Loucy (cell line): ENCODE data around the gene ZMIZ2.

Experiments used
- H2AFZ ChIP-seq: fragments of 200-600 bp; sonication (generic); 2 replicates; pipeline ENCODE4 v1.6.0; 2016; ENCODE audit warnings: antibody characterized with exemption, mild to moderate bottlenecking, low read length, moderate library complexity
- H3F3A ChIP-seq: fragments of 200-600 bp; 2 replicates; pipeline ENCODE4 v1.6.0; 2016; ENCODE audit warnings: antibody characterized with exemption, low read depth, mild to moderate bottlenecking
- H3K27me3 ChIP-seq: fragments of 200-600 bp; sonication (generic); 2 replicates; pipeline ENCODE4 v1.6.1; 2014; ENCODE audit warnings: low read length, mild to moderate bottlenecking; ENCODE audit not compliant: insufficient read depth, poor library complexity, severe bottlenecking
- H3K36me3 ChIP-seq: fragments of 200-600 bp; sonication (generic); 2 replicates; pipeline ENCODE4 v1.6.1; 2016; ENCODE audit warnings: low read length; ENCODE audit not compliant: insufficient read depth
- H3K4me1 ChIP-seq: fragments of 200-600 bp; sonication (generic); 2 replicates; pipeline ENCODE4 v1.5.1; 2014; ENCODE audit warnings: low read length, mild to moderate bottlenecking; ENCODE audit not compliant: insufficient read depth, poor library complexity, severe bottlenecking
- H3K4me2 ChIP-seq: fragments of 200-600 bp; sonication (generic); 2 replicates; pipeline ENCODE4 v1.6.0; 2014; ENCODE audit warnings: antibody characterized with exemption, low read length, low read depth, mild to moderate bottlenecking; ENCODE audit not compliant: poor library complexity, severe bottlenecking
- H3K4me3 ChIP-seq: fragments of 200-600 bp; sonication (generic); 2 replicates; pipeline ENCODE4 v1.5.1; 2014; ENCODE audit warnings: low read length, mild to moderate bottlenecking, mixed read lengths; ENCODE audit not compliant: poor library complexity, severe bottlenecking
- H3K79me2 ChIP-seq: fragments of 200-600 bp; sonication (generic); 2 replicates; pipeline ENCODE4 v1.6.1; 2014; ENCODE audit warnings: low read length; ENCODE audit not compliant: insufficient read depth
- H3K9ac ChIP-seq: fragments of 200-600 bp; sonication (generic); 2 replicates; pipeline ENCODE4 v1.6.0; 2014; ENCODE audit warnings: mild to moderate bottlenecking, low read depth, low read length, moderate library complexity; ENCODE audit not compliant: poor library complexity, severe bottlenecking
- H3K9me2 ChIP-seq: fragments of 200-600 bp; sonication (generic); replicated peaks from 2 replicates; pipeline ENCODE4 v1.6.1; 2016; ENCODE audit warnings: low read depth, low read length, mixed read lengths
- H3K9me3 ChIP-seq: fragments of 200-600 bp; sonication (generic); 2 replicates; pipeline ENCODE4 v1.6.1; 2014; ENCODE audit warnings: mild to moderate bottlenecking, antibody characterized with exemption, low read length, low read depth; ENCODE audit not compliant: insufficient read depth
- H4K20me1 ChIP-seq: fragments of 200-600 bp; sonication (generic); 2 replicates; pipeline ENCODE4 v1.6.0; 2014; ENCODE audit warnings: antibody characterized with exemption, low read length, mild to moderate bottlenecking; ENCODE audit not compliant: insufficient read depth, poor library complexity, severe bottlenecking
- EZH2phosphoT487 ChIP-seq: fragments of 200-600 bp; IDR thresholded peaks from 2 replicates; pipeline ENCODE4 v1.6.1; 2018; ENCODE audit warnings: antibody characterized with exemption, mild to moderate bottlenecking, moderate library complexity, borderline replicate concordance
- TF ChIP-seq, protein P1 (sequence below): fragments of 200-600 bp; sonication (generic); conservative IDR thresholded peaks from 2 replicates; pipeline ENCODE4 v1.5.1; 2014; ENCODE audit warnings: mild to moderate bottlenecking, antibody characterized with exemption, low read length

ZMIZ2 gene

GRCh38 chr7:44793919-44794318 lies 45.3 kb downstream of the ZMIZ2 start:
- peaks cover 20% of the 10 kb centered on the region for H4K20me1 ChIP-seq
- no peak overlapping the region for H2AFZ ChIP-seq
- no peak overlapping the region for H3K4me3 ChIP-seq
- peaks cover 13% of the 10 kb centered on the region for H3K36me3 ChIP-seq
- no peak for TF ChIP-seq EZH2phosphoT487
- TF ChIP-seq, protein P1, sequence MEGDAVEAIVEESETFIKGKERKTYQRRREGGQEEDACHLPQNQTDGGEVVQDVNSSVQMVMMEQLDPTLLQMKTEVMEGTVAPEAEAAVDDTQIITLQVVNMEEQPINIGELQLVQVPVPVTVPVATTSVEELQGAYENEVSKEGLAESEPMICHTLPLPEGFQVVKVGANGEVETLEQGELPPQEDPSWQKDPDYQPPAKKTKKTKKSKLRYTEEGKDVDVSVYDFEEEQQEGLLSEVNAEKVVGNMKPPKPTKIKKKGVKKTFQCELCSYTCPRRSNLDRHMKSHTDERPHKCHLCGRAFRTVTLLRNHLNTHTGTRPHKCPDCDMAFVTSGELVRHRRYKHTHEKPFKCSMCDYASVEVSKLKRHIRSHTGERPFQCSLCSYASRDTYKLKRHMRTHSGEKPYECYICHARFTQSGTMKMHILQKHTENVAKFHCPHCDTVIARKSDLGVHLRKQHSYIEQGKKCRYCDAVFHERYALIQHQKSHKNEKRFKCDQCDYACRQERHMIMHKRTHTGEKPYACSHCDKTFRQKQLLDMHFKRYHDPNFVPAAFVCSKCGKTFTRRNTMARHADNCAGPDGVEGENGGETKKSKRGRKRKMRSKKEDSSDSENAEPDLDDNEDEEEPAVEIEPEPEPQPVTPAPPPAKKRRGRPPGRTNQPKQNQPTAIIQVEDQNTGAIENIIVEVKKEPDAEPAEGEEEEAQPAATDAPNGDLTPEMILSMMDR: no peak
- H3F3A ChIP-seq: no peaks in the 10 kb centered on the region
- H3K27me3 ChIP-seq: no peaks in the 10 kb centered on the region
- H3K9me3 ChIP-seq: no peaks in the 10 kb centered on the region
- no peak overlapping the region for H3K9ac ChIP-seq
- H3K4me2 ChIP-seq: no peak overlapping the region
- no peaks in the 10 kb centered on the region for H3K9me2 ChIP-seq
- peaks cover 35% of the 10 kb centered on the region for H3K79me2 ChIP-seq
- peaks cover 16% of the 10 kb centered on the region for H3K4me1 ChIP-seq

GRCh38 chr7:44794331-44794730 lies 45.7 kb downstream of the ZMIZ2 start:
- no peaks in the 10 kb centered on the region for H3F3A ChIP-seq
- H4K20me1 ChIP-seq: peaks cover 24% of the 10 kb centered on the region
- peaks cover 17% of the 10 kb centered on the region for H3K36me3 ChIP-seq
- no peak overlapping the region for H3K4me3 ChIP-seq
- H3K9ac ChIP-seq: peak overlapping the region; percentile 35
- no peaks in the 10 kb centered on the region for H3K27me3 ChIP-seq
- TF ChIP-seq, protein P1: no peak
- TF ChIP-seq EZH2phosphoT487: no peak
- peaks cover 21% of the 10 kb centered on the region for H3K4me1 ChIP-seq
- no peak overlapping the region for H2AFZ ChIP-seq
- H3K79me2 ChIP-seq: peaks cover 39% of the 10 kb centered on the region
- no peak overlapping the region for H3K4me2 ChIP-seq
- no peaks in the 10 kb centered on the region for H3K9me3 ChIP-seq
- no peaks in the 10 kb centered on the region for H3K9me2 ChIP-seq

- Histone ChIP-seq H4K20me1 (peaks cover 40% of the 10 kb centered on the region), H3K4me2 (peak overlapping the region; percentile 69), H3K9ac (peak overlapping the region; percentile 99), H3K36me3 (peaks cover 34% of the 10 kb centered on the region), H3K79me2 (peaks cover 57% of the 10 kb centered on the region), H3K9me2 (no peaks in the 10 kb centered on the region), H3K4me3 (peak overlapping the region; percentile 98), H2AFZ (peak overlapping the region; percentile 91), H3K27me3 (no peaks in the 10 kb centered on the region), H3K4me1 (peaks cover 30% of the 10 kb centered on the region), H3K9me3 (no peaks in the 10 kb centered on the region), H3F3A (no peaks in the 10 kb centered on the region)
- TF ChIP-seq, protein P1: no peak
- no peak for TF ChIP-seq EZH2phosphoT487
Observed at GRCh38 chr7:44796034-44796503, 47.4 kb downstream of the ZMIZ2 start.
